ENCODE data around the gene PDZRN3.

GRCh38 chr3:73622091-73622805 lies 2.5 kb downstream of the PDZRN3 start:
- TF ChIP-seq, protein P1, sequence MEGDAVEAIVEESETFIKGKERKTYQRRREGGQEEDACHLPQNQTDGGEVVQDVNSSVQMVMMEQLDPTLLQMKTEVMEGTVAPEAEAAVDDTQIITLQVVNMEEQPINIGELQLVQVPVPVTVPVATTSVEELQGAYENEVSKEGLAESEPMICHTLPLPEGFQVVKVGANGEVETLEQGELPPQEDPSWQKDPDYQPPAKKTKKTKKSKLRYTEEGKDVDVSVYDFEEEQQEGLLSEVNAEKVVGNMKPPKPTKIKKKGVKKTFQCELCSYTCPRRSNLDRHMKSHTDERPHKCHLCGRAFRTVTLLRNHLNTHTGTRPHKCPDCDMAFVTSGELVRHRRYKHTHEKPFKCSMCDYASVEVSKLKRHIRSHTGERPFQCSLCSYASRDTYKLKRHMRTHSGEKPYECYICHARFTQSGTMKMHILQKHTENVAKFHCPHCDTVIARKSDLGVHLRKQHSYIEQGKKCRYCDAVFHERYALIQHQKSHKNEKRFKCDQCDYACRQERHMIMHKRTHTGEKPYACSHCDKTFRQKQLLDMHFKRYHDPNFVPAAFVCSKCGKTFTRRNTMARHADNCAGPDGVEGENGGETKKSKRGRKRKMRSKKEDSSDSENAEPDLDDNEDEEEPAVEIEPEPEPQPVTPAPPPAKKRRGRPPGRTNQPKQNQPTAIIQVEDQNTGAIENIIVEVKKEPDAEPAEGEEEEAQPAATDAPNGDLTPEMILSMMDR (conservative IDR thresholded peaks at IDR 0.05) = no peak
- no peak for TF ChIP-seq ZFX (IDR thresholded peaks at IDR 0.05)
